ENCODE data around the gene KLHL6.
"Not testable (repeated sequence)": the region's sequence is repeated elsewhere in the genome, so short reads cannot be mapped to it uniquely, and the experiment has no call there.

KLHL6 gene

DNA sequence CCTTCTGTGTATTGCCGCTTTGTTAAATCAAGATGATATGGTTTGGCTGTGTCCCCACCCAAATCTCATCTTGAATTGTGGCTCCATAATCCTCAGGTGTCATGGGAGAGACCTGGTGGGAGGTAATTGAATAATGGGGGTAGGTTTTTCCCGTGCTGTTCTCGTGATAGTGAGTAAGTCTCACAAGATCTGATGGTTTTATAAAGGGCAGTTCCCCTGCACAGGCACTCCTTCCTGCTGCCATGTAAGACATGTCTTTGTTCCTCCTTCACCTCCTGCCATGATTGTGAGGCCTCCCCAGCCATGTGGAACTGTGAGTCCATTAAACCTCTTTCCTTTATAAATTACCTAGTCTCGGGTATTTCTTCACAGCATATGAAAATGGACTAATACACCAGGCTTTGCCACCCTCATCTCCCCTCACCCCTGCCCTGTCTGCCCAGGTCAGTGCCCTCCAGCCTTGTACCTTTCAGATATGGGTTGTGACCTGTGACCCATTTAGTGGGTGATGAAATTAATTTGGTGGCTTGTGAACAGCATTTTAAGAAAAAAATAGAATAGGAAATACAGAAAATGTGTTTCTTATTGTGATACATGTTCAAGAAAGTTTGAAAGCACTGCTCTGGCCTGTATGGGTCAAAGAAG, 71.0 kb downstream of the KLHL6 start:
- no peak for DNase-seq

DNA sequence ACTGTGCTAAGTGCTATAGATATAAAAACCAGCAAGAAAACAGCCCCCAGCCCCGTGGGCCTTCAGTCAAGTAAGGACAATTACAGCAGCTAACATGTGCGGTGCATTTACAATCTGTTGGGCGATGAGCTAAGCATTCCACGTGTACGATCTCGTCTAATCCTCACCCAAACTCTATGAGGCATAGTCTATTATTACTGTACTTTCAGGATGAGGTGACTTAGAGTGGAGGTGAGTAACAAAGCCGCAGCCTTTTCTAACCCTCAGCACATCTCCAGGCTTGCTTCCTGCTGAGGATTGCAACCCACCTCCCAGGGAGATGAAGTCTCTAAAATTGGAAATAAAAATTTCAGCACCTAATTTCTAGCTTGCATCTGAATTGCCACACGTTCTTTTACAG, 73.9 kb downstream of the KLHL6 start:
- no peak for DNase-seq

DNA sequence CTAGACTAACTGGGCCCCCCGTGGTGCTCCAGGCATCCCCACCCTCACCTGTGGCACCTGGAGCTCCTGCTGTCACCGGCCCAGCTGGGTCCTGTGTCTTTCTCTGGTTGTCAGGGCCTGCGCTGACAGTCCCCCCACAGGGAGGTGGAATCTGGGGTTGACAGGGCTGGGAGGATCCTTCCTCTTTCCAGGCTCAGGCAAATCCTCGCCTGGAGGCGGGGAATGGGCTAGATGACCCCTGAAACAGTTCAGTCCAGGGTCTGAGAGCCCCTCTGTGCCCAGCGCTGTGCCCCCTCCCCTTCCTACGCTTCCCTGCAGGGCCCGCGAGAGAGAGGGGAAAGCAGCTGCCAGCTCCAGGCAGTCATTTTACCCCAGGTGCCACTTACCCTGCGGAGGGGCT, 77.0 kb downstream of the KLHL6 start:
- DNase-seq, result no peak

DNA sequence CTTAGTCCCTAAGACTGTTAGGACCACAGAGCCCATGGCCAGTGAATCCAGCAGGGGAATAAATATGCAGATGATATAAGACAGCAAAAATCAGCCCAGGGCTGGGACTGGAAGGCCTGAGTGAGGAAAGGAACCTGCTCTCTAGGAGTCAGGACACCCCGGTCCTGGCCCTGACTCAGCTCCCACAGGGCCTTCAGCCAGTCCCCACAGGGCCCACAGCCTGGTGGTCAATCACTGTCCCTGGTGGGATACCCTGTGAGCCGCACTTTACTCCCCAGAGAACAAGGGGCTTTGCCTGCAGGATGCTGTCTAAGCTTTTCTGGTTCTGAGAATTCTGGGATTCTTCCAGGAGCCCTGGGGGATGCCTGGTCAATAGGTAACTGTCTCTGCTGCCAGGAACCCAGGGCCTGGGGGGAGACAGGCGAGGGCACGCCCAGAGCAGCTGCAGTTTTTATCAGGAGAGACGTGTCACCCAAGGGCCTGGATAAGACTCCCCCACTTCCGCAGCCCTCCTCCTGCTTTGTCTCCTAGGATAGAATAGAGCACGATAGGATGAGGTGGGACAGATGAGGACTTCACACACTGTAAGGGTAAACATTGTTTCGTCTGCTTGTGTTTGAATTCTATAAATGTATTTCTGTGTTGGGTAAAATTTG, 77.6 kb downstream of the KLHL6 start:
- no peak for DNase-seq

DNA sequence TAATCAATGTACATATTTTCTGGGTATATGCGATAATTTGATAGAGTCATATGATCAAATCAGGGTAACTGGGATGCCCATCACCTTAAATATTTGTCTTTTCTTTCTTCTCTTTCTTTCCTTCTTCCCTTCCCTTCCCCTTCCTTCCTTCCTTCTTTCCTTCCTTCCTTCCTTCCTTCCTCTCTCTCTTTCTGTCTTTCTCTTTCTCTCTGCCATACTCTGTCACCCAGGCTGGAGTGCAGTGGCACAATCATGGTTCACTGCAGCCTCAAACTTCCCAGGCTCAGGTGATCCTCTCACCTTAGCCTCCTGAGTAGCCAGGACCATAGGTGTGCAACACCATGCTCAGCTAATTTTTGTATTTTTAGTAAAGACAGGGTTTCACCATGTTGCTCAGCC, 79.7 kb downstream of the KLHL6 start:
- not testable (repeated sequence) for DNase-seq

DNA sequence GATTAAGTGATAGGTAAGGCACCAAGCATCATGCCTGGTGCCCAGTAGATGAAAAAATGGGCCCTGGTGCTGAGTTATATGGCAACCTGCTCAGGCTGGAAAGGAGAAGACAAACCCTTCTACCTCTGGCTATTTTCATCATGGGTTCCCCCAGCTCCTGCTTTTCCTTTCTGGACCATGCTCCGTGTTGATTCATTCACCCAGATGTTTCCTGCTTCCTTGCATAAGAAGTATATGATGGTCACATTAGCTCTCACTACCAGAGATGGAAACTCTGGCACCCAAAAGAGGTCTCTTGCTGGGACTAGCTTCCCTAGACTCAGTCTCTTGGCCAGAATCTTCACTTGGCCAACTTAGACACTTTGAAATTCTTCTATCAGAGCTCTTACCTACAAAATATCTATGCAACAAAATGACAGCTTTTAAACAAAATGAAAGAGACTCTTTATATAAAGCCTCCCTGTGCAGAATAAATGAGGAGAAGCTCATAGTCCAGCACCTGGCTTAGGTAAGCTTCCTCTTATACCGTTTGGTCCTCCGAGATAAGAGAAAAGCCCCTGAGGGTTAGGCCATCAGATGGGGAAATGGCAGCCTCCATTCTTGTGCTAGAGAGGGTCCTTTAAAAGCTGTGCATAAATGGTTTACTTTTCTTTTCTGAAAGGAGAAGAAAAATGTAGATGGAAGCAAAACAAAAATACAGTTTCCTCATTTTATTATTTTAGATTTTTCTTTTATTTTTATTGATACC, 80.3 kb downstream of the KLHL6 start:
- DNase-seq, result no peak

DNA sequence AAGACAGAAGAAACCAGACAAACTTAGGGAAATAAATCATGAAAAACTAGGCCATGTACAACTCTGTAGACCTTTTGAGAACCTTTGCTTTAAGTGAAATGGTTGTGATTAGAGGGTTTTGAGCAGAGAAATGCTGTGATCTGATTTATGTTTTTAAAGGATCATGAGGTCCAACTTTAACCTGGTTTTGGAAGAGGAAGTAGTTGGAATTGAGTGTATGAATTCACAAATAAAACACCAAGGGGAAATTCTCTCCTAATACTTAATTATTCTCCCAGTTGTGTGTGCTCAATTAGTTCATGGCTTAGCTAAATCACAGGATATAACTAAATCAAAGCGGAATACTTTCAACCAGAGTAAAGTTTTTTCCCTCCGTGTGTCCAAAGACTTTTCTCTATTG, 81.5 kb downstream of the KLHL6 start:
- DNase-seq, result no peak

DNA sequence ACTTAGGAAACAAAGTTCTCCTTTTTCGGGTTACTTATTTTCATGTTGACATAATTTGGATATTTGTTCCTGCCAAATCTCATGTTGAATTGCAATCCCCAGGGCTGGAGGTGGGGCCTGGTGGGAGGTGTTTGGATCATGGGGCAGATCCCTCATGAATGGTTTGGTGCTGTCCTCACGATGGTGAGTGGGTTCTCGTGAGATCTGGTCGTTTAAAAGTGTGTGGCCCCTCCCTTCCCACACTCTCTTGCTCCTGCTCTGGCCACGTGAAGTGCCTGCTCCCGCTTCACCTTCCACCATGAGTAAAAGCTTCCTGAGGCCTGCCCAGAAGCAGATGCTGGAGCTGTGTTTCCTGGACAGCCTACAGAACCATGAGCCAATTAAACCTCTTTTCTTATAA, 83.4 kb downstream of the KLHL6 start:
- no peak for DNase-seq

DNA sequence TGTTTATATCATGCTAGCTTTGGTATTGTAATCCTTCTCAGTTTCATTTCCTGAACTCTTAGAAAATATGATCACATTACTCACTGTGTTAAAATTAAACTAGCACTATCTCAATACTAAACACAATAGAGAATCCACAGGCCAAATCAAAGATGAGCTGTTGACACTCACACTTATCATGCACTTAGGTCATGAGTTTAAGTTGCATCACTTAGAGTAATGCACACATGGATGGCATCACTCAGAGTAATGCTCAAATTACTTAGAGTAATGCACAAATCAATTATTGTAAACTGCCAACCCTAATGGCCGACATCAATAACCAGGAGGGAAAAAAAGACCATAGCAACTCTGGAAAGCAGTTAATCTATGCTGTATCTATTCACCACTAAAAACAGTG, 87.1 kb downstream of the KLHL6 start:
- DNase-seq, result no peak

DNA sequence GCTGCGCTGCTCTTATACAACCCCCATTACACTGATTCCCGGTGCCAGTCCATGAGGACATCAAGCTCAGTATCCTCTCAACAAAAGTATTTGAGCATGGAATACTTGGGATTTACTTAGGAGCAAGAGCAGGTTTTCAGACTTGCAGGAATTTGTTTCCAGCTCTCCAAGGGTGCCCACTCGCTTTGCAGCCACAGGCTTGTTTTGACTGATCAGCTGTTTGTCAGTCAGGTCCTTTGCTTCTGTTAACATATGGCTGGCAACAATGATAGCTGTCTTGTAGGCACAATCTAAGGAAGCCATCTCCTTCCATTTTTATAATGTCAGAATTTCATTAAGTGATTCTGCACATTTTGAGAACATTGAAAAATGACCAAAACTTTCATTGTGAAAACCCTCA, 88.9 kb downstream of the KLHL6 start:
- no peak for DNase-seq

DNA sequence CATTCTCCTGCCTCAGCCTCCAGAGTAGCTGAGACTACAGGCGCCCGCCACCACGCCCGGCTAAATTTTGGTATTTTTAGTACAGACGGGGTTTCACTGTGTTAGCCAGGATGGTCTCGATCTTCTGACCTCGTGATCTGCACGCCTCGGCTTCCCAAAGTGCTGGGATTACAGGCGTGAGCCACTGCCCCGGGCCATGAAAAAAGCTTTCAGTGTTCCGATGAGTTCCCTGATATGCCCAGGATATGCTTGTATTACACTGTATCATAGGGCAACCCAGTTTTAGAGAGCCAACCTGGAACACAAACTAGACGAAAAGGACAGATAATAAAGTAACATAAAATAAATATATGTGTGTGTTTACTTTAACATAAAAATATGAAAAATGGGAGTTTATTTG, 89.8 kb downstream of the KLHL6 start:
- not testable (repeated sequence) for DNase-seq

DNA sequence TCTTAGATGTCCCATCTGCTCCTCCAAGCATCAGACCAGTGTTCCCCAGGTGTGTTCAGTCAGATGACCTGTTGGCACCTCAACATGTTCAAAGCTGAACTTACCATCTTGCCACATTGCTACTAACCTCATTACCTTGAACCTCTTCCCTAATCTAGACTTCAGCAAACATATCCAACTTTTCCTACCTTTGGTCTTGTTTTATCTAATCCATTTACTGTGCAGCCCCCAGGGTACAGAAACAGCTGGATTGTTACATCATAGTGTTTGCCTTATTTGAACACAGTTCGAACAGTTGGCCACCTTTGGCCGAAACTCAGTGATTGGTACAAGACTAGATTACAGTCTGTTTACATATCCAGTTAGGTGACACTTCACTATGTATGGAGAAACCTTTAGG, 91.0 kb downstream of the KLHL6 start:
- no peak for DNase-seq

DNA sequence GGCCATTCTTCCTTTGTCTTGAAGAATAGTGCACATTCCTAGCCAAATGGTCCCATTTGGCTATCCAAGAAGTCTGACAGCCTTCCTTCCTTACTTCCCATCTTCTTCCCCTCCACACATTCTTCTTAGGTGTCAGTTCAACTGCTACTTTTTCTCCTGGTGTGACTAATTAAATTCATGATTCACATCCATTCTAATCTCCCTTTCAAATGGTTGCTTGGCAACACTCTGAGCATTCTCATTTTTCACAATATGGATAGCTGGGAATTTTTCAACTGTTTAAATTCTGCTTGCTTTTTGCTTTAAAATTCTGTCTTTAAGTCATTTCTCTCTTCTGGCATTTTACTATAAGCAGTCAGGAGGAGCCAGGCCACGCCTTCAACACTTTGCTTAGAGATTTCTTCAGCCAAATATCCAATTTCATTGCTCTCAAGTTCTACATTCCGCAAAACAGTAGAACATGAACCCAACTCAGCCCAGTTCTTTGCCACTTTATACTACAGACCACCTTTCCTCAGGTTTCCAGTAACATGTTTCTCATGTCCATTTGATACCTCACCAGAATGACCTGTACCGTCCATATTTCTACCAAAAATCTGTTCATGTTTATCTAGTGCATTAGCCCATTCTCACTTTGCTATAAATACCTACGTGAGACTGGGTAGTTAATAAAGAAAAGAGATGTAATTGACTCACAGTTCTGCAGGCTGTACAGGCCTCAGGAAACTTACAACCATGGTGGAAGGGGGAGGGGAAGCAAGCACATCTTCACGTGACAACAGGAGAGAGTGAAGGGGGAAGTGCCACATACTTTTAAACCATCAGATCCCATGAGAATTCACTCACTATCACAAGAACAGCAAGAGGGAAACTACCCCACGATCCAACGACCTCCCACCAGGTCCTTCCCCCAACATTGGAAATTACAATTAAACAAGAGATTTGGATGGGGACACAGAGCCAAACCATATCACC, 95.1 kb downstream of the KLHL6 start:
- DNase-seq, result no peak

DNA sequence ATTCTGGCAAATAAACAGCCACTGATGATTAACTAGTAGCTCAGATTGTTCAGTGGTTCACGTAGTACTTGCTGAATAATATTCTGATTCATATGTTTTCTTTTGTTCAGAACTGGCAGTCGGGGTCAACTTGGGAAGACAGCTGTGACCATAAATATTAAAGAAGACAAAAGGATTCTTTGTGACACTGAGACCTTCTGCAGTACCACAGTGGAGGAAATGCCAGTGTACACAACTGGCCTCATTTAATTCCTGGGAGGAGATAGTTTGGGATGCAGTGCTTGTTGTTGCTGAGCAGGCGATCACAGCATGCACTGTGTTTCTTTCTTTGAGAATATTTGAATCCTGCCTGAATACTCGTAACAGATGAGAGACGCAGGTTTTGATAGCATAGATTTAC, 100.4 kb downstream of the KLHL6 start:
- DNase-seq, result no peak

DNA sequence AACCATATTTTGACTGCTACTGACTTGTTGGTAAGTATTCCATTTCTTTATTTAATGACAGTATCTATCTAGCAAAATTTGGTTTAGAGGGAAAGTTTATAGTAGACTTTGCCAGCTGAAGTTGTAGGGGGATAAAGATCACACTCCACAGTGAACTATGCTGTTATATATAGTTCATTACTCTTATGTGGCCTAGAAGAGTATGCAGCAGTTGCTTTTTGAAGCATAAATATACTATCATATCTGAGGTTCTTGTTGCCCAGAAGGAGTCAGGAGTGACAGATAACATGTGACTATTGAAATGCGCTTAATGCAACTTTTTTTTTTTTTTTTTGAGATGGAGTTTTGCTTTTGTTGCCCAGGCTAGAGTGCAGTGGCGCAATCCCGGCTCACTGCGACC, 101.4 kb downstream of the KLHL6 start:
- no peak for DNase-seq

DNA sequence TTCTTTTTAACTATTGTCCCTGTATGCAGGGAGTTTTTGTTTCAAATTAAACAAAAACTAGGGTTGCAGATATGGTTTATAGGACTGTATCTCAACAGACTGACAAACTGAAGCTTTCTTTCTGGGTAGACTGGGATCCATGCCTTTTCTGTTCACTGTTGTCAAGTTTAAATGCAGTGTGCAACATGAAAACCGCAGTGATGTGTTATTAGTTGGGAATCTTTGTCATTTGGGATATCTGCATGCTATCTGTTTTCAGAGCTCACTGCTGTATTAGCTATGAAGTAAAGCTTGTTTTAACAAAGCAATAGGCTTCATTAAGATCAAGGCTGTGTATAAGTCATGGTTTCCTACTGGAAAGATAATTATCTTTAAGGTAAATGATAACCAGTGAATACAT, 105.7 kb downstream of the KLHL6 start:
- DNase-seq, result no peak

DNA sequence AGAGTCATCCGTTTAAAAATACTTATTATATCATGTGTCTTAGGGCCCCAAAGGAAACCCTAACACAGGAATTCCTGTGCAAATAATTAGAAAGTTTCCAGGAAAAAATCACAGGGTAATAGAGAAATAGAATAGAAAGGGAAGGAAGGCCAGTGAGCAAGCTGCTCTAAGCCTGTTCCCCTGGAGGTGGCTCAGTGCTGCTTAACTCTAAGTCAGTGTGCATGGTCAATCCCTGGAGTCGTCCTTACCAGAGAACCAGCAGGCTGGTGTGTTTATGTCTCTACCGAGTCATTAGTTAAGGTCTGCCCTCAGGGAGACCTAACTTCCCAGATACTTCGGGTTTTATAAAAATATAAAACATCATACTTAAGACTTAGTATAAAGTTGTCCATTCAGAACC, 106.1 kb downstream of the KLHL6 start:
- DNase-seq, result no peak

DNA sequence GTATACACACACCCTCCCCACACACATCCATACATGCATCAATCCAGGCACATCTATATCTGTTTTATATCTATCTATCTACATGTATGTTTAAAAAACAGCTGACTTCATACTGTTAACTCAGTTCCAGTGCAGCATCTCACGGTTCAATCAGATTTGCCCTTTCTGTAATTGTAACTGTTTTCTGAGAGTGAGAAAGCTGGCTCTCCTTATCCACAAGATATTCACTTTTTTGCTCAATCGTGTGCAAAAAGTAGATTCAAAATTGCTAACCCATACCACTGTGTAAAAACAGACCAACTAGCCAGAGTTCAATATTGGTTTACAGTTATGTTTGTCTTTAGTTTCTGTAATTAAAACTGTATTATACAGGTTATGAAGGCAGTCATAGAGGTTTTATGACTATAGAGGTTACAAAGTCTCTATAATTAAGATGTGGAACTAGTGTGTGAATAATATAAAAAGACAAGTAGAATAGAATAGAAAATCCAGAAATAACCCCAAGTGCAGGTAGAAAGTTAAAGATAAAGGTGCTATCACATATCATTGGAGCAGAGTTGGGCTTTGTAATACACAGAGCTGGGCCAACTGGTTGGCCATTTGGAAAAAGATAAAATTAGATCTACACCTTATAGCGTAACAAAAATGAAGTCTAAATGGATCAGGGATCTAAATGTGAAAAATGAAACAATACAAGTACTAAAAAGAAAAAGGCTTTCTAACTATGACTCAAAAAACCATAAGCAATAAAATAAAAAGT, 107.0 kb downstream of the KLHL6 start:
- no peak for DNase-seq

DNA sequence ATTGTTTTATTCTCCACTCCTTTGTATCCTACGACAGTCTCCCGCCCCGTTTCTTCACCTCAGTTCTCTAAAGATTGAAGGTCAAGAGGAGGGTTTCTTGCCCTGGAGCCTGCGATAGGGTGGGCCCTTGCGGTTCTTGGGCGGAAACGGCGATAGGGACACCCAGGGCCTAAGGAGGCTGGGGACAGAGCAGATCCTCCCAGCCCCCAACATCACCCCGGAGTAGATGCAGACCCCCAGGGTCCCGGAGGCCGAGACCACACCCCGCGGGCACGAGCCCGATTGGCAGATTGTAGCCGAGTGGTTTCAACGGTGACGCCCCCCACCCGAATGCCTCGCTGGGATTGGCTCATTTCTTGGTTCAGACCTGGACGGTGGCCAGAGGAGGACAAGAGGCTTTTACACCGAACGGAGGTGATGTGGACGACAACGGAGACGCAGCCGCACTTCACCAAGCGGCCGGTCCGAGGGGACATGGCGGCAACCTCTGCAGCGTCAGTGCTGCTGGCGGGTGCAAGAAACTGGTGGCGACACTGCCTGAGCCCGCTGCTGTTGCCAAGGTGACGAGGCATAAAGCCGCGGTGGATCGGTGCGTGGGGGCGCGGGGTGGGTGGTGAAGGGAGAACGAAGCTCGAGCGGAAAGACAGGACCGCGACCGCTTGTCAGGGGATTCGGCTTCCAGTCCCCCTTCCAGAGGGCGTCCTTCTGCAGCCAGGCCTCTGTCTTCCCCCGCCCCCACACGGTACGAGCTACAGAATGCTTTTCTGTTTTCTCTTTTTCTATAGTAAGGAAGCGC, 108.1 kb downstream of the KLHL6 start:
- DNase-seq, result peak; percentile 45 to 61 (median 48)

DNA sequence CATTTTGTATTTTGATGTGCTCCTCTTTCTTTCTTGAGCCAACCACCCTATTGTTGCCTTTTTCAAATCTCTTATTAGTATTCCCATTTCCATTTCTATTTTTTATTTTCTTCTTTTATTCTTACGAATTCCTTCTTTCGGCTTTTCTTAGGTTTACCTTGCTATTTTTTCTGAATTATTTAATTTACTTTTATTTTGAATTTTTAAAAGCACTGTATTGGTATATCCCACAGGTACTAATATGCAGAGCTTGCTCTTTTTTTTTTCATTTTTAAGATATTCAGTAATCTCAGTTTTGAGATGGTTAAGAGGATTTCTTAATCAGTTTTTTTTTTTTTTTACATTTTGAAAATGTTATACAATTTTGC, 108.7 kb downstream of the KLHL6 start:
- DNase-seq, result no peak

DNA sequence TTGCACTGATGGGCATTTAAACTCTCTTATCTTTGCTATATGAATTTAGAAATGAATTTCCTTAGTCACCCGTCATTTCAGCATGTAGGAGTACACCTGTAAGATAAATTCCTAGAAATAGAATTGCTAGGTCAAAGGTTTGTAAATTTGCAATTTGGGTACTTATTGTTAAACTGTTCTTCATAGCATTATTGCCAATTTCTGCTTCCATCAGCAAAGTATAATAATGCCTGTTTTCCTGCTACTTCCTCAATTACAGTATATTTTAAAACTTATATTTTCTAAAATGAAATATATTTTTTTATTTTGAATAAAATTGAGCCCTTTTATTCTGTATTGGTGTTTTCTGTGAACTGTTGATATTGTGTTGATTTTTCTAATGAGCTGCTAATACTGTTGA, 110.8 kb downstream of the KLHL6 start:
- DNase-seq, result no peak

Measured in stimulated activated naive CD4-positive, alpha-beta T cell (primary cell).